Fibroblast of skin of left quadriceps (primary cell): ENCODE measurements around the gene PLVAP.

Source experiments
- DNase-seq, 2 experiments: peaks; one replicate each; pipeline ENCODE4 v3.0.0-alpha.2; 2013; ENCODE audit warnings: low read depth in 2 of 2

The PLVAP gene

DNA sequence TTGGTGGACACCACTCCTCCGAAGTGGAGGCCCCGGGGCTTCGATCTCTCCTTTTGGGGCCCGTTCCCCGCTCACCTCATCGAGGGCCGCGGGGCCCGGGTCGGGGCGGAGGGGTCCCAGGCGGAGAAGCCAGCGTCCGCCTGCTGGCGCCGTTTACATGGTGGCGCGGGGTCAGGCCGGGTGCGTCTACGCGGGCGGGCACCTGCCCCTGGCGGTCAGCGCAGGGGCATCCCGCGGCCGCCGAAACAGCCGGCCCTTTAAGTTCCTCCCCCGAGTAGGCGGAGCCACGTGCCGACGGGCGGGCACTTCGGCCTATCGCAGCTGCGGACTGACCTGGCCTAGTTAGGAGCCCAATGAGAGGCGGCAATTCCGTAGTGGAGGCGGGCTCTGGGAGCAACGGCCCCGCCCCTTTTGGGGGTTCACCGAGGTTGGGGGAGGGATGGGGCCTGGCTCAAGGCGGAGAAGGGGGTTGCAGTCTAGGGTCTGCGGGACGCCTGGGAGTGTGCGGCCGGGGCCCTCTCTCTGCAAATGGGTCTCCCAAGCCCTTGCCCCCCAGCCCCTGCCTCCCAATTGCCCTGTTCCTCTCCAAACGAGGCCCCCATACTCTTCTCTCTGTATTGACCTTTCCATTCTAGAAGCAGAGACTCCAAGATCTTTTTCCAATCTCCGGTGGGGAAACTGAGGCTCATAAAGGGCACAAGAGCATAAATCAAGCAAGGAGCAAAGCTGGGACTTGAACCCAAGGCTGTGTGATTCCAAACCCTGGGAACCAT, 73.8 kb downstream of the PLVAP start, which contains the start of gene ABHD8:
Gene ABHD8 (minus strand): TSS at position 259 of the 773 bp plus-strand sequence. CDS start 1,809 bp downstream, outside the sequence.
- DNase-seq: peak; percentile 84 to 87

DNA sequence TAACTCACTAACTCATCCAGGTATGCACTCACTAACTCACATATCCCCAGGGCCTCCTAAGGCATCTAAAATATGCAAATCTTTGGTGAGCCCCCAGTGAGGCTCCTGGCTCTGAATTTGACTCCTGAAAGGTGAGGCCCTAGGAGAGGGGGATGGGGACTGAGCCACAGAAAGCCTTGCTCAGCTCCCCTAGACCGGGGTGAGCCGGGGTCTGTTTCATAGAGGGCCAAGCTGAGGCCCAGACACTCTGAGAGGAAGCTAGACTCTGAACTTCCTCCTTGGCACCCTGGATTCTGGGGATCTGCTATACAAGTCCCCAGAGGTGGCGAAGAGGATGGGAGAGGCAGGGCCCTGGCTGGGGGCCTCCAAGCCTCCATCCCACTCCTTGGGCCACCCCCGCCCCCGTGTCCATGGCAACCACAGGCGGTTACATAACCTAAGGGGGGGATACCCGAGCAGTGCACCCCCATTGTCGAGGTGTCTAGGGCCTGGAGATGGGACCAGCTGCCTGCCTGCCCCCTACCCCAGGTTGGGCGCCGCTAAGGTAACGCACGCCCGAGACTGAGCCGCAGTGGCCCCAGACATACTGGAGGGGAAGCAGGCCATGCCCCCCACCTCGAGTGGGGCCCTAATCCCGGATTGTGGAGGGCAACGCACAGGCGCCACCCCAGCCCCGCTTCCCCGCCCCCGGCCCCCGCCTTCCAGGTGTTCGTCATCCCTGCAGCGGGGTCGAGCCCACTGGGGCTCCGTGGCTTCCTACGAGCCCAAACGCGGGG, 74.6 kb downstream of the PLVAP start:
- DNase-seq: no peak
